Liver (tissue), 3 donors: ENCODE results near the gene RABL6.

ENCODE experiments used
- EGR1 ChIP-seq, 2 donors: IDR thresholded peaks; 2 replicates each; pipeline ENCODE4 v1.6.1; 2016 to 2018; ENCODE audit warnings: antibody characterized with exemption in 2 of 2, low read depth in 2 of 2
- FOXA1 ChIP-seq: IDR thresholded peaks from 2 replicates; pipeline ENCODE4 v1.6.1; 2016; ENCODE audit warnings: antibody characterized with exemption
- JUND ChIP-seq, 2 donors: IDR thresholded peaks; 2 replicates each; pipeline ENCODE4 v1.6.1; 2016; ENCODE audit warnings: antibody characterized with exemption in 2 of 2
- RAD21 ChIP-seq, 2 donors: IDR thresholded peaks; 2 replicates each; pipeline ENCODE4 v1.6.1; 2016; ENCODE audit warnings: antibody characterized with exemption in 2 of 2, mild to moderate bottlenecking in 2 of 2
- REST ChIP-seq: IDR thresholded peaks from 2 replicates; pipeline ENCODE4 v1.6.1; 2016; ENCODE audit warnings: antibody characterized with exemption, mild to moderate bottlenecking
- RXRA ChIP-seq, 2 donors: IDR thresholded peaks; 2 replicates each; pipeline ENCODE4 v1.6.1; 2017 to 2018; ENCODE audit warnings: antibody characterized with exemption in 2 of 2, mild to moderate bottlenecking in 1 of 2
- SP1 ChIP-seq: IDR thresholded peaks from 2 replicates; pipeline ENCODE4 v1.6.1; 2018; ENCODE audit warnings: antibody characterized with exemption, mild to moderate bottlenecking
- YY1 ChIP-seq: IDR thresholded peaks from 2 replicates; pipeline ENCODE4 v1.6.1; 2016; ENCODE audit warnings: antibody characterized with exemption, mild to moderate bottlenecking
- ZBTB33 ChIP-seq: IDR thresholded peaks from 2 replicates; pipeline ENCODE4 v1.6.1; 2016; ENCODE audit warnings: antibody characterized with exemption
- TF ChIP-seq, protein P1 (sequence below): IDR thresholded peaks from 2 replicates; pipeline ENCODE4 v1.6.1; 2016; ENCODE audit warnings: antibody characterized with exemption
- TF ChIP-seq, protein P2 (sequence below): fragments of 150-350 bp; IDR thresholded peaks from 2 replicates; pipeline ENCODE4 v1.5.1; 2017; ENCODE audit warnings: improper control_type of control experiment, low read depth, low read length; ENCODE audit not compliant: missing input control
- TF ChIP-seq, protein P3 (sequence below): IDR thresholded peaks from 2 replicates; pipeline ENCODE4 v1.6.1; 2016; ENCODE audit warnings: antibody characterized with exemption
- donor health status: healthy.
- donor health status: healthy.

- TF ChIP-seq JUND (IDR thresholded peaks at IDR 0.05) (no peak), FOXA1 (no peak), RAD21 (IDR thresholded peaks at IDR 0.05) (no peak), YY1 (no peak), ZBTB33 (no peak), REST (no peak), SP1 (no peak), RXRA (IDR thresholded peaks at IDR 0.05) (no peak), EGR1 (IDR thresholded peaks at IDR 0.05; ENCODE audit: low read depth in 2 of 2) (no peak)
- TF ChIP-seq, protein P1, sequence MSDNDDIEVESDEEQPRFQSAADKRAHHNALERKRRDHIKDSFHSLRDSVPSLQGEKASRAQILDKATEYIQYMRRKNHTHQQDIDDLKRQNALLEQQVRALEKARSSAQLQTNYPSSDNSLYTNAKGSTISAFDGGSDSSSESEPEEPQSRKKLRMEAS: no peak
- TF ChIP-seq, protein P2, sequence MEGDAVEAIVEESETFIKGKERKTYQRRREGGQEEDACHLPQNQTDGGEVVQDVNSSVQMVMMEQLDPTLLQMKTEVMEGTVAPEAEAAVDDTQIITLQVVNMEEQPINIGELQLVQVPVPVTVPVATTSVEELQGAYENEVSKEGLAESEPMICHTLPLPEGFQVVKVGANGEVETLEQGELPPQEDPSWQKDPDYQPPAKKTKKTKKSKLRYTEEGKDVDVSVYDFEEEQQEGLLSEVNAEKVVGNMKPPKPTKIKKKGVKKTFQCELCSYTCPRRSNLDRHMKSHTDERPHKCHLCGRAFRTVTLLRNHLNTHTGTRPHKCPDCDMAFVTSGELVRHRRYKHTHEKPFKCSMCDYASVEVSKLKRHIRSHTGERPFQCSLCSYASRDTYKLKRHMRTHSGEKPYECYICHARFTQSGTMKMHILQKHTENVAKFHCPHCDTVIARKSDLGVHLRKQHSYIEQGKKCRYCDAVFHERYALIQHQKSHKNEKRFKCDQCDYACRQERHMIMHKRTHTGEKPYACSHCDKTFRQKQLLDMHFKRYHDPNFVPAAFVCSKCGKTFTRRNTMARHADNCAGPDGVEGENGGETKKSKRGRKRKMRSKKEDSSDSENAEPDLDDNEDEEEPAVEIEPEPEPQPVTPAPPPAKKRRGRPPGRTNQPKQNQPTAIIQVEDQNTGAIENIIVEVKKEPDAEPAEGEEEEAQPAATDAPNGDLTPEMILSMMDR: no peak
- TF ChIP-seq, protein P3, sequence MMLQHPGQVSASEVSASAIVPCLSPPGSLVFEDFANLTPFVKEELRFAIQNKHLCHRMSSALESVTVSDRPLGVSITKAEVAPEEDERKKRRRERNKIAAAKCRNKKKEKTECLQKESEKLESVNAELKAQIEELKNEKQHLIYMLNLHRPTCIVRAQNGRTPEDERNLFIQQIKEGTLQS: no peak
Measured at GRCh38 chr9:136854842-136855460, 47.2 kb downstream of the RABL6 start.
